ENCODE measurements around the gene SPNS2.

SPNS2 gene

DNA sequence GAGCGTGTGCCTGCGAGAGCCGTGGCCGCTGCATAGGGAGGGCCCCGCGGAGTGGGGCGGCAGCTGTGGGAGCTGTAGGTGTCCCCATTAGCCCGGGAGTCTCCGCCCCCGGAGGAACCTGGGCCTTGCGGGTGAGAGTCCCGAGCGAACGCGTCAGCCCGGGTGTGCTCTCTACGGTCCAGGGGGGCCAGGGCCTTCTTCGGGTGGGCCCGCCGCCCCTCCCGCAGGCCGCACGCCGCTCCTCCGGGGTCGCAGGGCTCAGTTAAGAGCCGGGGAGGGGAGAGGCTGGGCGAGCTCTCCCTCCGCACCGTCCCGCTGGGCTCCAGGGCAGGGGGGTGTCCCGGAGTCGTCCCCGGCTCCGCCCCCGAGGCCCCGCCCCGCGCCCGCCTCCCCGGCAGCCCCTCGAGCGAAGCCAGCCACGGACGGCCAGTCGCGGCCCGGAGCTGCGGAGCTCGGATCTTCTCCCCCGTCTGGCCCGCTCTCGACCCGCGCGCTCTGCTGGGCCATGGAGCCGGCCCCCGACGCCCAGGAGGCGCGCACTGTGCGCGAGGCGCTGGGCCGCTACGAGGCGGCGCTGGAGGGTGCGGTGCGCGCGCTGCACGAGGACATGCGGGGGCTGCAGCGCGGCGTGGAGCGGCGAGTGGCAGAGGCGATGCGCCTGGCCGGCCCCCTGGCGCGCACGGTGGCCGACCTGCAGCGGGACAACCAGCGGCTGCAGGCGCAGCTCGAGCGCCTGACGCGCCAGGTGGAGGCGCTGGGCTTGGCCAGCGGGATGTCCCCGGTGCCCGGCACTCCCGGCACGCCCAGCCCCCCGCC is 85.6 kb downstream of the SPNS2 start, which contains the start of gene SMTNL2:
Gene SMTNL2 (plus strand): TSS at position 429 of the 816 bp plus-strand sequence. CDS start 77 bp downstream, at position 506.
- H3K4me1 ChIP-seq: peaks cover 49% of the 10 kb centered on the region
- no peak within 1 kb of the TSS for H3K27ac ChIP-seq
- H3K4me3 ChIP-seq: peak within 1 kb of the TSS; percentile 69
- no peaks in the 10 kb centered on the region for H3K36me3 ChIP-seq
- TF ChIP-seq Cebpa-rat (IDR thresholded peaks at IDR 0.05): no peak
- H4K20me1 ChIP-seq: peaks cover 38% of the 10 kb centered on the region
- peak within 1 kb of the TSS; percentile 99 for H3K4me2 ChIP-seq
- H3K9me3 ChIP-seq: no peaks in the 10 kb centered on the region
- peaks cover 47% of the 10 kb centered on the region for H3K27me3 ChIP-seq
- H3K9ac ChIP-seq: peak within 1 kb of the TSS; percentile 42; the same call in 1 of the 2 replicates

DNA sequence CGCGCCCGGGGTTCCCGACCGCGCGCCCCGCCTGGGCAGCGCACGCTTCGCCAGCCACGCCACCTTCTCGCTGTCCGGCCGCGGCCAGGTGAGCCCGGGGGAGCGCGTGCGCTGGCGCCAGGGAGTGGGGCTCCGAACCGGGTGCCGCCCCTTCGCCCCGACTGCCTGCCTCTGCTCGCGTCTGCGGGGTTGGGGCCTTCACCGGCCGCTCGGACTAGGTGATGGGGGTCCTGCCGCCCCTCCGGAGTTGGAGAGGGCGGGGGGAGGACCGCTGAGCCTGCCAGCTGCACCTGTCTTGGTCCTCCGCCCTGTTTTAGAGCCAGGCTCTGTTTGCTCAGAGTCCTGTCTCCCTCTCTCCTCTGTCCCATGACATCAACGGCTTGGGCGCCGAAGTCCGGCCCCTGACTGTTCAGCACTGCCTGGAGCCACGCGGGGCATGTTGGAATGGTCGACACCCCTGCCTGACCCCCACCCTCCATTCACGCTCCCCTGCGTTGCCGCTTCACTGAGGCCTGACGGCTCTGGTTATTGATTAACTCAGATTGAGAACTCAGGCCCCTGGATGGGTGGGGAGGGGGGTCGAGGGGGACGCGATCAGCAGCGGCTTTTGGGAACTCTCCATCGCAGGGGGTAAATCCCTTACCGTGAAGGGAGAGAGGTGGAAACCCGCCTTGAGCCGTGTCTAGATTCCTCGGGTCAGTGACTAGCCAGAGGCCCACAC is 86.4 kb downstream of the SPNS2 start:
- Histone ChIP-seq H4K20me1 (peaks cover 38% of the 10 kb centered on the region), H3K4me3 (peak overlapping the region; percentile 69), H3K4me2 (peak overlapping the region; percentile 99), H3K4me1 (peaks cover 54% of the 10 kb centered on the region), H3K27ac (no peak overlapping the region), H3K9ac (no peak overlapping the region), H3K9me3 (no peaks in the 10 kb centered on the region), H3K27me3 (peaks cover 47% of the 10 kb centered on the region), H3K36me3 (no peaks in the 10 kb centered on the region)
- no peak for TF ChIP-seq Cebpa-rat (IDR thresholded peaks at IDR 0.05)

GRCh38 chr17:4585638-4585994 is 86.9 kb downstream of the SPNS2 start:
- H3K27ac ChIP-seq: no peak overlapping the region
- no peak overlapping the region for H3K4me3 ChIP-seq
- H4K20me1 ChIP-seq: peaks cover 38% of the 10 kb centered on the region
- H3K4me1 ChIP-seq: peaks cover 58% of the 10 kb centered on the region
- peaks cover 47% of the 10 kb centered on the region for H3K27me3 ChIP-seq
- no peak overlapping the region for H3K9ac ChIP-seq
- H3K9me3 ChIP-seq: no peaks in the 10 kb centered on the region
- H3K4me2 ChIP-seq: no peak overlapping the region
- TF ChIP-seq Cebpa-rat (IDR thresholded peaks at IDR 0.05): no peak
- no peaks in the 10 kb centered on the region for H3K36me3 ChIP-seq

GRCh38 chr17:4586043-4586442 is 87.4 kb downstream of the SPNS2 start:
- Histone ChIP-seq H3K9ac (no peak overlapping the region), H3K9me3 (no peaks in the 10 kb centered on the region), H4K20me1 (peaks cover 38% of the 10 kb centered on the region), H3K4me3 (no peak overlapping the region), H3K27ac (no peak overlapping the region), H3K27me3 (peaks cover 47% of the 10 kb centered on the region), H3K36me3 (no peaks in the 10 kb centered on the region), H3K4me1 (peaks cover 60% of the 10 kb centered on the region), H3K4me2 (no peak overlapping the region)
- TF ChIP-seq Cebpa-rat (IDR thresholded peaks at IDR 0.05): no peak

DNA sequence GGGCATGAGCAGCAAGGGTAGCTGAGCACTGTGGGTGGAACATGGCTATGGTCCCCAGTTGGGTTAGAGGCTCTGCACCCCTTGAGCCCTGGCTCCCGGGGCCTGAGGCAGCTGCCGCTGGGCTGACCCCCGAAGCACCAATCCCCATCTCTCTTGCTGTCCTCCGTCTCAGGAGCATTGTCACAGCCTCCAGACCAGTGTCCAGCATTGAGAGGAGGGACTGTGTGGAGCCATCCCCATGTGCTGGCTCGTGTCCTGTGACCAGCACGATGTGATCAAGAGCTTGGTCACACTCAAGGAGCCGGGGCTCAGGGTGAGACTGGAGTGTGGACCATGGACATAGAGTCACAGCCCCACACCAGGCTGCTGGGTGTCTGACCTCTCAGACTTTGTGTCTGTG is 88.5 kb downstream of the SPNS2 start:
- Histone ChIP-seq H3K4me3 (no peak overlapping the region), H4K20me1 (peaks cover 38% of the 10 kb centered on the region), H3K4me2 (peak overlapping the region; percentile 86), H3K27me3 (peaks cover 45% of the 10 kb centered on the region), H3K4me1 (peaks cover 66% of the 10 kb centered on the region), H3K9ac (0 out of 2 replicates have a peak overlapping the region, but pooled peaks have one; percentile 54), H3K36me3 (no peaks in the 10 kb centered on the region), H3K27ac (no peak overlapping the region), H3K9me3 (no peaks in the 10 kb centered on the region)
- TF ChIP-seq Cebpa-rat (IDR thresholded peaks at IDR 0.05): no peak

DNA sequence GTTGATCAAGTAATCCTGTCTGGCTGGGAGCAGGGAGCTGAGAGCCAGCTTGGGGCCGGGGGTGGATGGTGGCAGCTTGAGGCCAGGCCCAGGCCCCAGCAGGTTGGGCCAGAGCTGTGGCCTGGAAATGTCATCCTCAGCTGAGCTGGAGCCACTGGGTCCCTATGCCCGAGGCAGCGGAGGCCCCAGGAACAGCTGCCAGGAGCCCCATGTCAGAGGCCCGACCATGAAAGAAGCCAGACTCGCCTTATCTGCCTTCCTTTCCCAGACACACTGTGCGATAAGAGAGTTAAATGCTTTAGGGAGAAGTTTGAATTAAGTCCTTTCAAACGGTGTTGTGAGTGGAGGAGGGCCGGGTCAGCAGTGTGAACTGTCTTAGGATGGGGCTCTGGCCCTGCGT is 89.1 kb downstream of the SPNS2 start:
- H4K20me1 ChIP-seq: peaks cover 38% of the 10 kb centered on the region
- no peaks in the 10 kb centered on the region for H3K36me3 ChIP-seq
- H3K9ac ChIP-seq: peak overlapping the region; percentile 54; the same call in 1 of the 2 replicates
- H3K27me3 ChIP-seq: peaks cover 39% of the 10 kb centered on the region
- no peaks in the 10 kb centered on the region for H3K9me3 ChIP-seq
- no peak for TF ChIP-seq Cebpa-rat (IDR thresholded peaks at IDR 0.05)
- H3K27ac ChIP-seq: peak overlapping the region; percentile 47; the same call in 1 of the 2 replicates
- H3K4me1 ChIP-seq: peaks cover 66% of the 10 kb centered on the region
- H3K4me3 ChIP-seq: peak overlapping the region; percentile 43
- peak overlapping the region; percentile 86 for H3K4me2 ChIP-seq

GRCh38 chr17:4588391-4588790 is 89.7 kb downstream of the SPNS2 start:
- H3K27ac ChIP-seq: peak overlapping the region; percentile 47; the same call in 1 of the 2 replicates
- peaks cover 63% of the 10 kb centered on the region for H3K4me1 ChIP-seq
- H3K36me3 ChIP-seq: no peaks in the 10 kb centered on the region
- peak overlapping the region; percentile 43 for H3K4me3 ChIP-seq
- peaks cover 36% of the 10 kb centered on the region for H4K20me1 ChIP-seq
- peak overlapping the region; percentile 86 for H3K4me2 ChIP-seq
- H3K9ac ChIP-seq: peak overlapping the region; percentile 54; the same call in 1 of the 2 replicates
- no peaks in the 10 kb centered on the region for H3K9me3 ChIP-seq
- H3K27me3 ChIP-seq: peaks cover 33% of the 10 kb centered on the region
- no peak for TF ChIP-seq Cebpa-rat (IDR thresholded peaks at IDR 0.05)

Data from BLaER1 (cell line).